ENCODE data around the gene RANBP3.

DNA sequence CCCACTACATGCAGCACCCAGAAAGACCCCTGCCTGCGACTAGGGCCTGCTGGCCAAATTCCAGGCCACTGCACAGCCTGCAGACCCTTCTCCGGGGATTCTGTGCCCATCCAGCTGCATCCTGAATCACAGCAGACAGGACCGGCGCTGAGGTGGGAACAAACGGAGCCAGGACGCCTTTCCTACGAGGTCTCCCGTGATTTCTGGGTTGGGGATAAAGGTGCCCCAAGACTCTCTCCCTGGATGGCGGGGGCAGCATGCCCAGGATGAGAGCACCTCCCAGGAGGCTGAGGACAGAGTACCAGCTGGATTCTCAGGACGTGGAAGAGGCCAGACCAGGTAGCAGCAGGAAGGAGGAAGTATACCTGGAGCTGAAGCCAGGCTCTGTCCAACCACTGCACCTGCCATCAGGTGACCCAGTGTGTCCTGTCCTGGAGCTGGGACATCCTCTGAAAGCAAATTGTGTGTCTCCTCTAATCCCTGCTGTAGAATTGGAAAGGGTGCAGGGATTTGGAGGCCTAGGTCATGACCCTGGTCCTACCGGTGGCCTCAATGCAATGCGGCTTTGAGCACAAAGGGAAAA lies 104.2 kb downstream of the RANBP3 start:
- no peak for TF ChIP-seq EP300 (IDR thresholded peaks at IDR 0.05)
- TF ChIP-seq, protein P1, sequence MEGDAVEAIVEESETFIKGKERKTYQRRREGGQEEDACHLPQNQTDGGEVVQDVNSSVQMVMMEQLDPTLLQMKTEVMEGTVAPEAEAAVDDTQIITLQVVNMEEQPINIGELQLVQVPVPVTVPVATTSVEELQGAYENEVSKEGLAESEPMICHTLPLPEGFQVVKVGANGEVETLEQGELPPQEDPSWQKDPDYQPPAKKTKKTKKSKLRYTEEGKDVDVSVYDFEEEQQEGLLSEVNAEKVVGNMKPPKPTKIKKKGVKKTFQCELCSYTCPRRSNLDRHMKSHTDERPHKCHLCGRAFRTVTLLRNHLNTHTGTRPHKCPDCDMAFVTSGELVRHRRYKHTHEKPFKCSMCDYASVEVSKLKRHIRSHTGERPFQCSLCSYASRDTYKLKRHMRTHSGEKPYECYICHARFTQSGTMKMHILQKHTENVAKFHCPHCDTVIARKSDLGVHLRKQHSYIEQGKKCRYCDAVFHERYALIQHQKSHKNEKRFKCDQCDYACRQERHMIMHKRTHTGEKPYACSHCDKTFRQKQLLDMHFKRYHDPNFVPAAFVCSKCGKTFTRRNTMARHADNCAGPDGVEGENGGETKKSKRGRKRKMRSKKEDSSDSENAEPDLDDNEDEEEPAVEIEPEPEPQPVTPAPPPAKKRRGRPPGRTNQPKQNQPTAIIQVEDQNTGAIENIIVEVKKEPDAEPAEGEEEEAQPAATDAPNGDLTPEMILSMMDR (IDR thresholded peaks at IDR 0.05), result no peak

Data from upper lobe of left lung (tissue), 4 donors.